ENCODE measurements around the gene KCNT2. TPM values are rescaled to one million over a fixed set of nuclear protein-coding genes. Genes with fewer than 3 reads are reported as not detected.

The KCNT2 gene
- polyA plus RNA-seq, 1 donor from 2014 or later = 21.4 TPM

DNA sequence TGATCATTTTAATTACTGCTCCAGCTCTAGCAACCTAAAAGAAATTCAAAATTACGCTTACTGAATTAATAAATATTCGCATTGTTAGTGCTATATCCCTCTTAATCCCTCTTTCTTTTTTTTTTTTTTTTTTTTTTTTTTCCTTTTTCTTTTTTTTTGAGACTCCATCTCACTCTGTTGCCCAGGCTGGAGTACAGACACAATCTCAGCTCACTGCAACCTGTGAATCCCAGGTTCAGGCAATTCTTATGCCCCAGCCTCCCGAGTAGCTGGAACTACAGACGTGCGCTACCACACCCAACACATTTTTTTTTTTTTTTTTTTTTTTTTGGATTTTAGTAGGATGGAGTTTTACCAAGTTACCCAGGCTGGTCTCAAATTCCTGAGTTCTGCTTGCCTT is 157.1 kb downstream of the KCNT2 start:
- Histone ChIP-seq H3K9me3 (ENCODE audit: low read length) (no peaks in the 10 kb centered on the region), H4K20me1 (ENCODE audit: insufficient read depth) (no peaks in the 10 kb centered on the region), H3K27ac (ENCODE audit: low read length) (no peak overlapping the region), H2AFZ (ENCODE audit: low read depth, low read length) (no peak overlapping the region), H3K9ac (ENCODE audit: low read length) (no peak overlapping the region), H3K4me2 (ENCODE audit: low read length) (no peak overlapping the region), H3K79me2 (replicated peaks; ENCODE audit: insufficient read depth, low read length) (no peaks in the 10 kb centered on the region), H3K36me3 (ENCODE audit: insufficient read depth, low read length) (no peaks in the 10 kb centered on the region), H3K27me3 (ENCODE audit: insufficient read depth, low read depth, low read length) (no peaks in the 10 kb centered on the region), H3K4me3 (ENCODE audit: low read length) (no peak overlapping the region), H3F3A (ENCODE audit: insufficient read depth, low read length, poor library complexity, severe bottlenecking) (no peaks in the 10 kb centered on the region), H3K9me2 (ENCODE audit: insufficient read depth, low read length) (no peaks in the 10 kb centered on the region)
- TF ChIP-seq, protein P1, sequence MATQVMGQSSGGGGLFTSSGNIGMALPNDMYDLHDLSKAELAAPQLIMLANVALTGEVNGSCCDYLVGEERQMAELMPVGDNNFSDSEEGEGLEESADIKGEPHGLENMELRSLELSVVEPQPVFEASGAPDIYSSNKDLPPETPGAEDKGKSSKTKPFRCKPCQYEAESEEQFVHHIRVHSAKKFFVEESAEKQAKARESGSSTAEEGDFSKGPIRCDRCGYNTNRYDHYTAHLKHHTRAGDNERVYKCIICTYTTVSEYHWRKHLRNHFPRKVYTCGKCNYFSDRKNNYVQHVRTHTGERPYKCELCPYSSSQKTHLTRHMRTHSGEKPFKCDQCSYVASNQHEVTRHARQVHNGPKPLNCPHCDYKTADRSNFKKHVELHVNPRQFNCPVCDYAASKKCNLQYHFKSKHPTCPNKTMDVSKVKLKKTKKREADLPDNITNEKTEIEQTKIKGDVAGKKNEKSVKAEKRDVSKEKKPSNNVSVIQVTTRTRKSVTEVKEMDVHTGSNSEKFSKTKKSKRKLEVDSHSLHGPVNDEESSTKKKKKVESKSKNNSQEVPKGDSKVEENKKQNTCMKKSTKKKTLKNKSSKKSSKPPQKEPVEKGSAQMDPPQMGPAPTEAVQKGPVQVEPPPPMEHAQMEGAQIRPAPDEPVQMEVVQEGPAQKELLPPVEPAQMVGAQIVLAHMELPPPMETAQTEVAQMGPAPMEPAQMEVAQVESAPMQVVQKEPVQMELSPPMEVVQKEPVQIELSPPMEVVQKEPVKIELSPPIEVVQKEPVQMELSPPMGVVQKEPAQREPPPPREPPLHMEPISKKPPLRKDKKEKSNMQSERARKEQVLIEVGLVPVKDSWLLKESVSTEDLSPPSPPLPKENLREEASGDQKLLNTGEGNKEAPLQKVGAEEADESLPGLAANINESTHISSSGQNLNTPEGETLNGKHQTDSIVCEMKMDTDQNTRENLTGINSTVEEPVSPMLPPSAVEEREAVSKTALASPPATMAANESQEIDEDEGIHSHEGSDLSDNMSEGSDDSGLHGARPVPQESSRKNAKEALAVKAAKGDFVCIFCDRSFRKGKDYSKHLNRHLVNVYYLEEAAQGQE (IDR thresholded peaks at IDR 0.05; ENCODE audit: borderline replicate concordance) = no peak
- no peak for TF ChIP-seq TAF1 (IDR thresholded peaks at IDR 0.05; ENCODE audit: low read depth)
- TF ChIP-seq RAD21 (conservative IDR thresholded peaks at IDR 0.05) = no peak
- no peak for TF ChIP-seq SMC3 (conservative IDR thresholded peaks at IDR 0.05; ENCODE audit: poor library complexity)
- no peak for TF ChIP-seq EP300 (conservative IDR thresholded peaks at IDR 0.05; ENCODE audit: poor library complexity, severe bottlenecking)
- no peak for TF ChIP-seq MXI1 (conservative IDR thresholded peaks at IDR 0.05; ENCODE audit: poor library complexity, severe bottlenecking)
- TF ChIP-seq, protein P2, sequence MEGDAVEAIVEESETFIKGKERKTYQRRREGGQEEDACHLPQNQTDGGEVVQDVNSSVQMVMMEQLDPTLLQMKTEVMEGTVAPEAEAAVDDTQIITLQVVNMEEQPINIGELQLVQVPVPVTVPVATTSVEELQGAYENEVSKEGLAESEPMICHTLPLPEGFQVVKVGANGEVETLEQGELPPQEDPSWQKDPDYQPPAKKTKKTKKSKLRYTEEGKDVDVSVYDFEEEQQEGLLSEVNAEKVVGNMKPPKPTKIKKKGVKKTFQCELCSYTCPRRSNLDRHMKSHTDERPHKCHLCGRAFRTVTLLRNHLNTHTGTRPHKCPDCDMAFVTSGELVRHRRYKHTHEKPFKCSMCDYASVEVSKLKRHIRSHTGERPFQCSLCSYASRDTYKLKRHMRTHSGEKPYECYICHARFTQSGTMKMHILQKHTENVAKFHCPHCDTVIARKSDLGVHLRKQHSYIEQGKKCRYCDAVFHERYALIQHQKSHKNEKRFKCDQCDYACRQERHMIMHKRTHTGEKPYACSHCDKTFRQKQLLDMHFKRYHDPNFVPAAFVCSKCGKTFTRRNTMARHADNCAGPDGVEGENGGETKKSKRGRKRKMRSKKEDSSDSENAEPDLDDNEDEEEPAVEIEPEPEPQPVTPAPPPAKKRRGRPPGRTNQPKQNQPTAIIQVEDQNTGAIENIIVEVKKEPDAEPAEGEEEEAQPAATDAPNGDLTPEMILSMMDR (IDR thresholded peaks at IDR 0.05; ENCODE audit: poor library complexity, severe bottlenecking) = no peak
- TF ChIP-seq EZH2 (IDR thresholded peaks at IDR 0.05; ENCODE audit: borderline replicate concordance, insufficient read depth, low read length, poor library complexity, severe bottlenecking) = no peak
- no peak for TF ChIP-seq POLR2AphosphoS5 (IDR thresholded peaks at IDR 0.05)

DNA sequence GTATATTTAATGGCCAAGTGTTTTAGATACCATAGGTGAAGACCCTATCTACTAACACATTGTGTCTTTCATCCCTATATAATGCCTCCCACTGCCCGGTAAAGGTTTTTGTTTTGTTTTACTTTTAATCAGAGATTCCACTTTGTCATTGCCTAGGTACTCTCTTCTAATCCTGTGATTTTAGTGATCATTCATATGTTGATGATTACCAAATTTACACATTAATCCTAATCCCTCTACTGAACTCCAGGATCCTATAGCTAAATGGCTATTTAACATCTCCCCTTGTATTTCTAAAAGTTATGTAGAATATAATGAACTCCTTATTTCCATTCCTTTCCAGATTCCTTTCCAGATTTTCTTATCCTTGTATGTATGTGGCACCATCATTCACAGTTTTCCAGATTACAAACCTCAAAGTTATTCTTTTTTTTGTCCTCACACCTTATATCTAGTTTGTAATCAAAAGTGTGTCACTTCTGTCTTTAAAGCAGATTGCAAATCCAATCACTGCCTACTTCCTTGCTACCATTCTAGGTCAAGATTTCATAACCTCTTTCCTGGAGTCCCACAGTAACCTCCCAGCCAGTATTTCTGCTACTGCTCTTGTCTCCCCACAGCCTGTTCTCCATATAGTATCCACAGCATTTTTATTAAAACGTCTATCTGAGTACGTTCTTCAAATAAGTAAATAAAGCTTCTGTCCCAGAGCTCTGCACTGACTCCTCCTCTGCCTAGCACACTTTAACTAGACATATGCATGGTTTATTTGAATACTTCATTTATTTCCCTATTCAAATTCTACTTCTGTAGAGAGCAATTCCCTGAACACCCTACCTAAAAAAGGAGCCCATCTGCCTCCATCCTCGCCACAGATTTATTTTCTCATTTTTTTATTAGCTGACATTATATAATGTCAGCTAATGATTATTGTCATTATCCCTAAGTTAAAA is 157.8 kb downstream of the KCNT2 start:
- H3K27me3 ChIP-seq (ENCODE audit: insufficient read depth, low read depth, low read length) = no peaks in the 10 kb centered on the region
- H3K4me2 ChIP-seq (ENCODE audit: low read length) = no peak overlapping the region
- no peaks in the 10 kb centered on the region for H4K20me1 ChIP-seq (ENCODE audit: insufficient read depth)
- no peaks in the 10 kb centered on the region for H3F3A ChIP-seq (ENCODE audit: insufficient read depth, low read length, poor library complexity, severe bottlenecking)
- H3K36me3 ChIP-seq (ENCODE audit: insufficient read depth, low read length) = no peaks in the 10 kb centered on the region
- H3K27ac ChIP-seq (ENCODE audit: low read length) = no peak overlapping the region
- H3K9me2 ChIP-seq (ENCODE audit: insufficient read depth, low read length) = no peaks in the 10 kb centered on the region
- no peaks in the 10 kb centered on the region for H3K9me3 ChIP-seq (ENCODE audit: low read length)
- TF ChIP-seq, protein P2 (IDR thresholded peaks at IDR 0.05; ENCODE audit: poor library complexity, severe bottlenecking) = no peak
- TF ChIP-seq POLR2AphosphoS5 (IDR thresholded peaks at IDR 0.05) = no peak
- TF ChIP-seq MXI1 (conservative IDR thresholded peaks at IDR 0.05; ENCODE audit: poor library complexity, severe bottlenecking) = no peak
- no peak for TF ChIP-seq EZH2 (IDR thresholded peaks at IDR 0.05; ENCODE audit: borderline replicate concordance, insufficient read depth, low read length, poor library complexity, severe bottlenecking)
- no peak for TF ChIP-seq SMC3 (conservative IDR thresholded peaks at IDR 0.05; ENCODE audit: poor library complexity)
- TF ChIP-seq RAD21 (conservative IDR thresholded peaks at IDR 0.05) = no peak
- no peak for TF ChIP-seq EP300 (conservative IDR thresholded peaks at IDR 0.05; ENCODE audit: poor library complexity, severe bottlenecking)
- TF ChIP-seq, protein P1 (IDR thresholded peaks at IDR 0.05; ENCODE audit: borderline replicate concordance) = no peak
- no peak for TF ChIP-seq TAF1 (IDR thresholded peaks at IDR 0.05; ENCODE audit: low read depth)
- no peaks in the 10 kb centered on the region for H3K79me2 ChIP-seq (replicated peaks; ENCODE audit: insufficient read depth, low read length)
- no peak overlapping the region for H3K9ac ChIP-seq (ENCODE audit: low read length)
- H3K4me3 ChIP-seq (ENCODE audit: low read length) = no peak overlapping the region
- H2AFZ ChIP-seq (ENCODE audit: low read depth, low read length) = no peak overlapping the region

All from neural cell (in vitro differentiated cells).